GM23338 (cell line): ENCODE measurements around the gene SYPL2. TPM values are rescaled to one million over a fixed set of nuclear protein-coding genes. Genes with fewer than 3 reads are reported as not detected.
A peak's percentile ranks its signal among the peaks of the same experiment; 100 is the strongest.

ENCODE experiments used
- ATAC-seq: fragments of 200-7000 bp; cut with Tn5 transposase; 3 replicates; pipeline ENCODE4 v1.9.1; 2020
- DNase-seq: peaks from one replicate; pipeline ENCODE4 v3.0.0-alpha.2; 2015; ENCODE audit warnings: low spot score
- H2AFZ ChIP-seq: fragments of 200-600 bp; sonication (generic); 2 replicates; pipeline ENCODE4 v1.8.0; 2016; ENCODE audit warnings: antibody characterized with exemption, mild to moderate bottlenecking, moderate library complexity
- H3F3A ChIP-seq: fragments of 200-600 bp; sonication (generic); replicated peaks from 2 replicates; pipeline ENCODE4 v1.8.0; 2017; ENCODE audit warnings: antibody characterized with exemption, mixed run types, low read depth
- H3K27ac ChIP-seq: fragments of 200-600 bp; sonication (generic); 2 replicates; pipeline ENCODE4 v1.6.1; 2016; ENCODE audit warnings: low read depth
- H3K27me3 ChIP-seq: fragments of 200-600 bp; sonication (generic); 2 replicates; pipeline ENCODE4 v1.8.0; 2016; ENCODE audit warnings: mild to moderate bottlenecking, mixed run types, moderate library complexity; ENCODE audit not compliant: insufficient read depth
- H3K36me3 ChIP-seq: fragments of 200-600 bp; sonication (generic); 2 replicates; pipeline ENCODE4 v1.8.0; 2016; ENCODE audit warnings: mild to moderate bottlenecking; ENCODE audit not compliant: insufficient read depth
- H3K4me1 ChIP-seq: fragments of 200-600 bp; sonication (generic); 2 replicates; pipeline ENCODE4 v1.8.0; 2016; ENCODE audit warnings: mild to moderate bottlenecking, moderate library complexity; ENCODE audit not compliant: insufficient read depth
- H3K4me2 ChIP-seq: fragments of 200-600 bp; sonication (generic); 2 replicates; pipeline ENCODE4 v1.7.1; 2017; ENCODE audit warnings: mixed run types
- H3K4me3 ChIP-seq: fragments of 200-600 bp; sonication (generic); 2 replicates; pipeline ENCODE4 v1.6.1; 2016; ENCODE audit warnings: mixed run types
- H3K79me2 ChIP-seq: fragments of 200-600 bp; sonication (generic); replicated peaks from 2 replicates; pipeline ENCODE4 v1.8.0; 2017; ENCODE audit warnings: mild to moderate bottlenecking; ENCODE audit not compliant: insufficient read depth
- H3K9me2 ChIP-seq: fragments of 200-600 bp; sonication (generic); 2 replicates; pipeline ENCODE4 v1.8.0; 2017; ENCODE audit not compliant: insufficient read depth
- H4K20me1 ChIP-seq: fragments of 200-600 bp; sonication (generic); replicated peaks from 2 replicates; pipeline ENCODE4 v1.8.0; 2017; ENCODE audit warnings: mild to moderate bottlenecking; ENCODE audit not compliant: insufficient read depth
- H3K27ac Mint-ChIP-seq: 2 replicates; pipeline ENCODE4 v1.8.0; 2020; ENCODE audit warnings: inconsistent platforms, mild to moderate bottlenecking, moderate library complexity, mixed read lengths
- H3K27me3 Mint-ChIP-seq: 3 replicates; pipeline ENCODE4 v1.8.0; 2022; ENCODE audit warnings: low read depth, mild to moderate bottlenecking, moderate library complexity, mixed read lengths, inconsistent platforms; ENCODE audit not compliant: insufficient read depth, poor library complexity
- H3K36me3 Mint-ChIP-seq: 3 replicates; pipeline ENCODE4 v1.8.0; 2021; ENCODE audit warnings: low read depth, mild to moderate bottlenecking, inconsistent platforms, moderate library complexity, mixed read lengths
- H3K4me1 Mint-ChIP-seq: 3 replicates; pipeline ENCODE4 v1.8.0; 2020; ENCODE audit warnings: mild to moderate bottlenecking, inconsistent platforms, mixed read lengths
- H3K4me3 Mint-ChIP-seq: 3 replicates; pipeline ENCODE4 v1.8.0; 2021; ENCODE audit warnings: moderate library complexity, mild to moderate bottlenecking, inconsistent platforms, mixed read lengths
- H3K9me3 Mint-ChIP-seq: 3 replicates; pipeline ENCODE4 v1.8.0; 2020; ENCODE audit warnings: moderate library complexity, mild to moderate bottlenecking, inconsistent platforms, mixed read lengths
- CREB1 ChIP-seq: fragments of 250-450 bp; sonication (Bioruptor Pico); IDR thresholded peaks from 2 replicates; pipeline ENCODE4 v1.5.0; 2020; ENCODE audit warnings: low read depth, mild to moderate bottlenecking, moderate library complexity
- CTCF ChIP-seq, 2 experiments: fragments of 200-600 bp in 1 of 2; sonication (generic) in 1 of 2; conservative IDR thresholded peaks; 2 replicates each; pipeline versions ENCODE4 v1.5.1 to v1.6.1; 2016 to 2017; ENCODE audit warnings: antibody characterized with exemption in 2 of 2, low read depth in 2 of 2, mild to moderate bottlenecking in 2 of 2, moderate library complexity in 1 of 2
- ETS1 ChIP-seq: IDR thresholded peaks from 2 replicates; pipeline ENCODE4 v1.6.1; 2016; ENCODE audit warnings: antibody characterized with exemption
- EZH2 ChIP-seq: fragments of 200-600 bp; sonication (generic); IDR thresholded peaks from one replicate; pipeline ENCODE4 v1.8.0; 2017; ENCODE audit warnings: antibody characterized with exemption, mild to moderate bottlenecking, low read depth; ENCODE audit not compliant: unreplicated experiment
- JUNB ChIP-seq: IDR thresholded peaks from one replicate; pipeline ENCODE4 v1.6.1; 2016; ENCODE audit warnings: antibody characterized with exemption; ENCODE audit not compliant: unreplicated experiment
- POLR2AphosphoS5 ChIP-seq: IDR thresholded peaks from 2 replicates; pipeline ENCODE4 v1.6.1; 2016; ENCODE audit warnings: antibody characterized with exemption, low read depth
- ZNF114 ChIP-seq: fragments of 250-450 bp; sonication (Bioruptor Pico); IDR thresholded peaks from 2 replicates; pipeline ENCODE4 v1.5.0; 2020; ENCODE audit warnings: mild to moderate bottlenecking, moderate library complexity
- ZNF331 ChIP-seq: fragments of 250-450 bp; sonication (Bioruptor Pico); IDR thresholded peaks from 2 replicates; pipeline ENCODE4 v1.5.0; 2020; ENCODE audit warnings: low read depth, mild to moderate bottlenecking, moderate library complexity
- ZNF462 ChIP-seq: fragments of 250-450 bp; sonication (Bioruptor Pico); IDR thresholded peaks from 2 replicates; pipeline ENCODE4 v1.5.0; 2020; ENCODE audit warnings: mild to moderate bottlenecking, moderate library complexity
- polyA plus RNA-seq: library from polyadenylated mRNA; unstranded; fragments of >200 nt; fragmentation: Nextera tagmentation; extraction: Ambion mirVana; gene quantifications from 2 replicates; pipeline ENCODE4 v1.2.1, GENCODE V29; 2016
- total RNA-seq: library from RNA; depleted of rRNA; stranded (reverse); fragments of >200 nt; shearing (Covaris generic); gene quantifications from 2 replicates; pipeline ENCODE4 v1.2.3, GENCODE V29; 2014

Gene SYPL2
- total and polyA plus RNA-seq, 2 experiments from 2014 or later: 0.40 to 0.49 TPM

- TF ChIP-seq CREB1 (no peak), CTCF (conservative IDR thresholded peaks at IDR 0.05; ENCODE audit: low read depth in 2 of 2) (no peak), ZNF114 (CRISPR knock-in tag) (no peak), ZNF331 (CRISPR knock-in tag) (no peak), ETS1 (no peak), JUNB (no peak)
These were observed 258 bp upstream of the SYPL2 start (continued) for GRCh38 chr1:109466125-109466451.

- H3K4me2 ChIP-seq: peak overlapping the region; percentile 76
- H2AFZ ChIP-seq: peak overlapping the region; percentile 95
- H4K20me1 ChIP-seq: no peaks in the 10 kb centered on the region; the same call in 1 of the 2 replicates
- H3K27ac Mint-ChIP-seq: no peak overlapping the region
- peaks cover 19% of the 10 kb centered on the region for H3K4me1 Mint-ChIP-seq
- H3K4me3 ChIP-seq: peak overlapping the region; percentile 68
- H3K4me3 Mint-ChIP-seq: peak overlapping the region; percentile 74
- no peaks in the 10 kb centered on the region for H3K79me2 ChIP-seq
- peaks cover 28% of the 10 kb centered on the region for H3K4me1 ChIP-seq
- no peak overlapping the region for H3K27ac ChIP-seq
- TF ChIP-seq CREB1 (no peak), ZNF462 (no peak), POLR2AphosphoS5 (no peak), EZH2 (peak; percentile 14), JUNB (no peak), CTCF (conservative IDR thresholded peaks at IDR 0.05; ENCODE audit: low read depth in 2 of 2) (no peak), ZNF114 (CRISPR knock-in tag) (no peak), ETS1 (no peak)
- peaks cover 70% of the 10 kb centered on the region for H3K27me3 ChIP-seq
- H3K9me2 ChIP-seq: no peaks in the 10 kb centered on the region
- ATAC-seq: peak; percentile 52
- DNase-seq: peak; percentile 44
- peaks cover 42% of the 10 kb centered on the region for H3K27me3 Mint-ChIP-seq
- no peaks in the 10 kb centered on the region; the same call in 2 of the 3 replicates for H3K36me3 Mint-ChIP-seq
- H3K36me3 ChIP-seq: no peaks in the 10 kb centered on the region
- 0 out of 2 replicates have a peak, but pooled peaks cover 5% of the 10 kb centered on the region for H3F3A ChIP-seq
- H3K9me3 Mint-ChIP-seq: no peaks in the 10 kb centered on the region
These were observed 993 bp downstream of the SYPL2 start for GRCh38 chr1:109467301-109467777.
